Measurements from ENCODE around the gene LDLRAD3.

DNA sequence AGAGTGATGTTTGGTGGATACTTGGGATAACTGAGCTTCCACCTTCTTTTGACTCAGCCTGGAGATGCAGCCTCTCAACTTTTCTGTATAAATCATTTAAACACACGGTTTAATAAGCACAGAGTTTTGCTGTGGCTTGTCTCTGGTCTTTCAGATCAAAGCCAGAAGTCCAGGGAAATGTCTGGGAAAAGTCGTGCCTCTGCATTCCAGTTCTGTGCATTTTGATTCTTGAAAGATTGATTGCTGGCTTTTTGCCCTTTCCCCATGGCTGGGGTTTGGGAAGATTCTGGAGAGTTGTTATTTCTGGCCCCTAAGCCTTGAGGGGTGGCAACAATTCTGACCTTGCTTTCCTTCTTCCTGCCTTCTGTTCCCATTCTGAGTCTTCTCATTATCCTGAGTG is 191.2 kb downstream of the LDLRAD3 start:
- TF ChIP-seq, protein P1, sequence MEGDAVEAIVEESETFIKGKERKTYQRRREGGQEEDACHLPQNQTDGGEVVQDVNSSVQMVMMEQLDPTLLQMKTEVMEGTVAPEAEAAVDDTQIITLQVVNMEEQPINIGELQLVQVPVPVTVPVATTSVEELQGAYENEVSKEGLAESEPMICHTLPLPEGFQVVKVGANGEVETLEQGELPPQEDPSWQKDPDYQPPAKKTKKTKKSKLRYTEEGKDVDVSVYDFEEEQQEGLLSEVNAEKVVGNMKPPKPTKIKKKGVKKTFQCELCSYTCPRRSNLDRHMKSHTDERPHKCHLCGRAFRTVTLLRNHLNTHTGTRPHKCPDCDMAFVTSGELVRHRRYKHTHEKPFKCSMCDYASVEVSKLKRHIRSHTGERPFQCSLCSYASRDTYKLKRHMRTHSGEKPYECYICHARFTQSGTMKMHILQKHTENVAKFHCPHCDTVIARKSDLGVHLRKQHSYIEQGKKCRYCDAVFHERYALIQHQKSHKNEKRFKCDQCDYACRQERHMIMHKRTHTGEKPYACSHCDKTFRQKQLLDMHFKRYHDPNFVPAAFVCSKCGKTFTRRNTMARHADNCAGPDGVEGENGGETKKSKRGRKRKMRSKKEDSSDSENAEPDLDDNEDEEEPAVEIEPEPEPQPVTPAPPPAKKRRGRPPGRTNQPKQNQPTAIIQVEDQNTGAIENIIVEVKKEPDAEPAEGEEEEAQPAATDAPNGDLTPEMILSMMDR (IDR thresholded peaks at IDR 0.05): no peak
- TF ChIP-seq POLR2A (IDR thresholded peaks at IDR 0.05): no peak

All from adrenal gland (tissue), 5 donors.